HCT116 (cell line): ENCODE data around the gene CRYBG2. TPM values are rescaled to one million over a fixed set of nuclear protein-coding genes. Genes with fewer than 3 reads are reported as not detected.
A peak's percentile ranks its signal among the peaks of the same experiment; 100 is the strongest.

ENCODE experiments used
- ATAC-seq: fragments of 200-7000 bp; cut with Tn5 transposase; 2 replicates; pipeline ENCODE4 v1.9.1; 2020; ENCODE audit warnings: mild to moderate bottlenecking, moderate library complexity
- BruUV-seq: library from RNA; stranded (reverse); fragments of 400-500 nt; replicated peaks from 2 replicates; lab custom pipeline; 2021; lab: Mats Ljungman, UMichigan
- CTCF ChIA-PET: fragments of 300-600 bp; sonication (Branson Sonifier 250); formaldehyde crosslinking; loops from one replicate; lab custom pipeline; 2021; ENCODE audit warnings: antibody characterized with exemption; lab: Charles Lee
- POLR2A ChIA-PET: fragments of 300-600, 350-600 bp; sonication (Branson Sonifier 250); formaldehyde crosslinking; loops from one replicate; lab custom pipeline; 2021; ENCODE audit warnings: antibody characterized with exemption; lab: Charles Lee
- RAD21 ChIA-PET, 2 experiments: fragments of 300-600 bp; sonication (Branson Sonifier 250); formaldehyde crosslinking; loops; one replicate each; lab custom pipeline; 2023; ENCODE audit warnings: low total read pairs in 2 of 2; ENCODE audit not compliant: uncharacterized antibody in 2 of 2, unreplicated experiment in 2 of 2, low non-redundant PET in 1 of 2; lab: Charles Lee
- DNase-seq: peaks from one replicate; pipeline ENCODE4 v3.0.0-alpha.2; 2010; ENCODE audit warnings: low read depth, low spot score
- H2AFZ ChIP-seq: fragments of 200-600 bp; shearing (Covaris generic), sonication (generic); 2 replicates; pipeline ENCODE4 v1.6.1; 2017; ENCODE audit warnings: low read depth, mixed run types, mixed read lengths, antibody characterized with exemption, low read length; ENCODE audit not compliant: poor library complexity, severe bottlenecking
- H3K27ac ChIP-seq: 2 replicates; pipeline ENCODE4 v1.5.1; 2012; ENCODE audit warnings: low read depth, low read length
- H3K27me3 ChIP-seq: fragments of 200-600 bp; sonication (generic); 2 replicates; pipeline ENCODE4 v1.6.1; 2016; ENCODE audit warnings: mixed run types, low read length, mixed read lengths; ENCODE audit not compliant: insufficient read depth
- H3K36me3 ChIP-seq, 2 experiments: fragments of 200-500 bp in 1 of 2; fragments of 200-600 bp in 1 of 2; sonication (Bioruptor generic) in 1 of 2; sonication (generic) in 1 of 2; 2 replicates each; pipeline versions ENCODE4 v1.5.1 to v1.6.1; 2014 to 2016; ENCODE audit warnings: low read length in 2 of 2, inconsistent platforms in 1 of 2, mixed read lengths in 1 of 2, mixed run types in 1 of 2; ENCODE audit not compliant: insufficient read depth in 2 of 2, control insufficient read depth in 1 of 2
- H3K4me1 ChIP-seq, 2 experiments: fragments of 200-600 bp in 1 of 2; sonication (generic) in 1 of 2; 2 replicates each; pipeline versions ENCODE4 v1.5.1 to v1.6.1; 2012 to 2017; ENCODE audit warnings: low read length in 2 of 2, inconsistent platforms in 1 of 2, mild to moderate bottlenecking in 1 of 2, mixed read lengths in 1 of 2, mixed run types in 1 of 2, moderate library complexity in 1 of 2; ENCODE audit not compliant: insufficient read depth in 2 of 2, control insufficient read depth in 1 of 2
- H3K4me2 ChIP-seq: fragments of 200-600 bp; sonication (generic); 2 replicates; pipeline ENCODE4 v1.6.1; 2017; ENCODE audit warnings: mixed run types, low read length, mixed read lengths
- H3K4me3 ChIP-seq, 2 experiments: fragments of 200-600 bp in 1 of 2; sonication (generic) in 1 of 2; replicated peaks in 1 of 2; 2 replicates each; pipeline ENCODE4 v1.5.1; 2011 to 2016; ENCODE audit warnings: low read length in 2 of 2, control low read depth in 1 of 2, low read depth in 1 of 2, mild to moderate bottlenecking in 1 of 2, mixed read lengths in 1 of 2, mixed run types in 1 of 2
- H3K79me2 ChIP-seq: fragments of 200-600 bp; sonication (generic); 2 replicates; pipeline ENCODE4 v1.6.1; 2017; ENCODE audit warnings: mild to moderate bottlenecking, mixed run types, low read length, moderate library complexity, mixed read lengths; ENCODE audit not compliant: insufficient read depth
- H3K9ac ChIP-seq: fragments of 200-600 bp; sonication (generic); 2 replicates; pipeline ENCODE4 v1.6.1; 2016; ENCODE audit warnings: low read length, mixed read lengths
- H3K9me2 ChIP-seq: fragments of 200-600 bp; sonication (generic), shearing (Covaris generic); 2 replicates; pipeline ENCODE4 v1.6.1; 2017; ENCODE audit warnings: mixed run types, mild to moderate bottlenecking, moderate library complexity; ENCODE audit not compliant: insufficient read depth
- H3K9me3 ChIP-seq, 2 experiments: fragments of 200-500 bp in 1 of 2; fragments of 200-600 bp in 1 of 2; sonication (Bioruptor generic) in 1 of 2; sonication (generic) in 1 of 2; 2 replicates each; pipeline ENCODE4 v1.6.1; 2014 to 2017; ENCODE audit warnings: low read length in 2 of 2, mixed read lengths in 2 of 2, inconsistent platforms in 1 of 2, low read depth in 1 of 2, mild to moderate bottlenecking in 1 of 2, mixed run types in 1 of 2, moderate library complexity in 1 of 2; ENCODE audit not compliant: control insufficient read depth in 1 of 2, insufficient read depth in 1 of 2
- H4K20me1 ChIP-seq: fragments of 200-600 bp; sonication (generic), shearing (Covaris generic); 2 replicates; pipeline ENCODE4 v1.6.1; 2017; ENCODE audit warnings: mixed run types, mild to moderate bottlenecking, moderate library complexity; ENCODE audit not compliant: insufficient read depth
- CBX3 ChIP-seq: IDR thresholded peaks from 2 replicates; pipeline ENCODE4 v1.6.1; 2012; ENCODE audit warnings: low read depth
- CEBPB ChIP-seq: IDR thresholded peaks from 2 replicates; pipeline ENCODE4 v1.6.1; 2012; ENCODE audit warnings: low read depth
- EZH2 ChIP-seq: fragments of 200-600 bp; sonication (generic); IDR thresholded peaks from 2 replicates; pipeline ENCODE4 v1.6.1; 2017; ENCODE audit warnings: antibody characterized with exemption, mixed run types
- EZH2phosphoT487 ChIP-seq: fragments of 200-600 bp; IDR thresholded peaks from 2 replicates; pipeline ENCODE4 v1.6.1; 2018; ENCODE audit warnings: antibody characterized with exemption, borderline replicate concordance
- POLR2AphosphoS5 ChIP-seq: IDR thresholded peaks from 2 replicates; pipeline ENCODE4 v1.6.1; 2011; ENCODE audit warnings: mild to moderate bottlenecking, low read depth, low read length, moderate library complexity
- RAD21 ChIP-seq: IDR thresholded peaks from 2 replicates; pipeline ENCODE4 v1.6.1; 2012; ENCODE audit warnings: low read depth, mild to moderate bottlenecking
- SRF ChIP-seq: IDR thresholded peaks from 2 replicates; pipeline ENCODE4 v1.6.1; 2012; ENCODE audit warnings: low read depth
- ZNF274 ChIP-seq: fragments of 200-500 bp; sonication (Bioruptor generic); IDR thresholded peaks from 2 replicates; pipeline ENCODE4 v1.6.1; 2014; ENCODE audit warnings: mild to moderate bottlenecking, low read depth, low read length, inconsistent platforms
- intact Hi-C: fragments of 100-400 bp; cut with micrococcal nuclease; formaldehyde crosslinking; loops from 2 replicates; pipeline ENCODE4 v1.10.0; 2022
- total RNA-seq: library from RNA; stranded (reverse); gene quantifications from one replicate; pipeline ENCODE4 v1.2.1, GENCODE V29; 2021; ENCODE audit not compliant: unreplicated experiment
- TF ChIP-seq, protein P1 (sequence below): IDR thresholded peaks from 2 replicates; pipeline ENCODE4 v1.6.1; 2012
- TF ChIP-seq, protein P2 (sequence below), 3 experiments: fragments of 200-600 bp in 1 of 3; sonication (generic) in 1 of 3; IDR thresholded peaks in 2 of 3; conservative IDR thresholded peaks in 1 of 3; 2 replicates each; pipeline ENCODE4 v1.5.1; 2012 to 2017; ENCODE audit warnings: low read depth in 2 of 3, low read length in 2 of 3, antibody characterized with exemption in 1 of 3, borderline replicate concordance in 1 of 3, control low read depth in 1 of 3, mild to moderate bottlenecking in 1 of 3, mixed read lengths in 1 of 3, mixed run types in 1 of 3, moderate library complexity in 1 of 3; ENCODE audit not compliant: insufficient read depth in 1 of 3
- TF ChIP-seq, protein P3 (sequence below): IDR thresholded peaks from 2 replicates; pipeline ENCODE4 v1.6.1; 2012

Gene CRYBG2
- total RNA-seq, 1 experiment from 2014 or later: 10.5 TPM

- TF ChIP-seq RAD21 (no peak), POLR2AphosphoS5 (no peak), ZNF274 (no peak)
- TF ChIP-seq, protein P1, sequence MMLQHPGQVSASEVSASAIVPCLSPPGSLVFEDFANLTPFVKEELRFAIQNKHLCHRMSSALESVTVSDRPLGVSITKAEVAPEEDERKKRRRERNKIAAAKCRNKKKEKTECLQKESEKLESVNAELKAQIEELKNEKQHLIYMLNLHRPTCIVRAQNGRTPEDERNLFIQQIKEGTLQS: no peak
- TF ChIP-seq, protein P2, sequence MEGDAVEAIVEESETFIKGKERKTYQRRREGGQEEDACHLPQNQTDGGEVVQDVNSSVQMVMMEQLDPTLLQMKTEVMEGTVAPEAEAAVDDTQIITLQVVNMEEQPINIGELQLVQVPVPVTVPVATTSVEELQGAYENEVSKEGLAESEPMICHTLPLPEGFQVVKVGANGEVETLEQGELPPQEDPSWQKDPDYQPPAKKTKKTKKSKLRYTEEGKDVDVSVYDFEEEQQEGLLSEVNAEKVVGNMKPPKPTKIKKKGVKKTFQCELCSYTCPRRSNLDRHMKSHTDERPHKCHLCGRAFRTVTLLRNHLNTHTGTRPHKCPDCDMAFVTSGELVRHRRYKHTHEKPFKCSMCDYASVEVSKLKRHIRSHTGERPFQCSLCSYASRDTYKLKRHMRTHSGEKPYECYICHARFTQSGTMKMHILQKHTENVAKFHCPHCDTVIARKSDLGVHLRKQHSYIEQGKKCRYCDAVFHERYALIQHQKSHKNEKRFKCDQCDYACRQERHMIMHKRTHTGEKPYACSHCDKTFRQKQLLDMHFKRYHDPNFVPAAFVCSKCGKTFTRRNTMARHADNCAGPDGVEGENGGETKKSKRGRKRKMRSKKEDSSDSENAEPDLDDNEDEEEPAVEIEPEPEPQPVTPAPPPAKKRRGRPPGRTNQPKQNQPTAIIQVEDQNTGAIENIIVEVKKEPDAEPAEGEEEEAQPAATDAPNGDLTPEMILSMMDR (IDR thresholded peaks at IDR 0.05 in 2 of 3, conservative IDR thresholded peaks at IDR 0.05 in 1 of 3; ENCODE audit: borderline replicate concordance in 1 of 3, insufficient read depth in 1 of 3, low read depth in 2 of 3, low read length in 2 of 3): no peak
- TF ChIP-seq, protein P3, sequence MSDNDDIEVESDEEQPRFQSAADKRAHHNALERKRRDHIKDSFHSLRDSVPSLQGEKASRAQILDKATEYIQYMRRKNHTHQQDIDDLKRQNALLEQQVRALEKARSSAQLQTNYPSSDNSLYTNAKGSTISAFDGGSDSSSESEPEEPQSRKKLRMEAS: no peak
Observed at GRCh38 chr1:26345718-26346117, 8.2 kb downstream of the CRYBG2 start (continued).

DNA sequence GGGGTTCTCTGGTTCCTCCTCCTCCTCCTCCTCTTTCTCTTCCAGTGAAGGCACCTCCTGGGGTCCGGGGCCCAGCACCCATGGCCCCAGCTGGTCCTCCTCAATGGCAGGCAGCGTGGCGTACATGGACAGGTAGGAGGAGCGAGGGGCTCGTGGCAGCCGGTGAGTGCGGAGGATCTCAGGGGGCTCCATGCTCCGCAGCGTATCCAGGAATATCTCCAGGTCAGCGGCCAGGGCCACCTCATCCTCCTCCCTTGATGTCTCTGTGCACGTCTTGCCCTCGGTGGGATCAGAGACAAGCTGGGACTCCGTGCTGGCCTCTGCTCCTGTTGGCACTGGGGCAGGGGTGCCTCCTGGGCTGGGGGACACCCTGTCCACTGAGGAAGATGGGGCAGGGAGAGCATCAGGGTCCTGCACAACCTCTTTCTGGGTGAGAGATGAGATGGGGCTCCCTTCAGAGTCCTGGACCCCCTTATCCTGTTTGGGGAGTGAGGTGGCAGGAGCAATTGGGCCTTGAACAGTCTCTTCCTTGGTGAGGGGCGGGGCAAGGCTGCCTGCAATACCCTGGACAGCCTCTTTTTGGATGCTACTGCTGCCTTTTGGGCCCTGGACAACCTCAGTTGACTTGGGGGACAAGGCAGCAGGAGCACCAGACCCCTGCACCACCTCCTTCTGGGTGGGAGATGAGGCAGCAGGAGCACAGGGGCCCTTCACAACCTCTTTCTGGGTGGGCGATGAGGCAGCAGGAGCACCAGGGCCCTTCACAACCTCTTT lies 9.6 kb downstream of the CRYBG2 start:
- no peaks in the 10 kb centered on the region for H3K9me3 ChIP-seq
- no peak overlapping the region for H3K4me2 ChIP-seq
- no peak overlapping the region for H3K4me3 ChIP-seq
- ChIA-PET CTCF (no interaction called here), POLR2A (no interaction called here)
- ATAC-seq: peak; percentile 64
- no peaks in the 10 kb centered on the region for H3K36me3 ChIP-seq
- no peak overlapping the region for H2AFZ ChIP-seq
- H3K27me3 ChIP-seq: no peaks in the 10 kb centered on the region
- no peaks in the 10 kb centered on the region for H3K79me2 ChIP-seq
- no peaks in the 10 kb centered on the region for H4K20me1 ChIP-seq
- H3K9me2 ChIP-seq: no peaks in the 10 kb centered on the region
- TF ChIP-seq CBX3 (no peak), SRF (no peak), POLR2AphosphoS5 (no peak), CEBPB (no peak), EZH2phosphoT487 (no peak), EZH2 (no peak)
- TF ChIP-seq, all 23 proteins: peak for 0
- RAD21 ChIA-PET: no interaction called here
- intact Hi-C loops: no loop called here
- no TSS peak for BruUV-seq
- Histone ChIP-seq H3K9ac (no peak overlapping the region), H3K27ac (no peak overlapping the region), H3K4me1 (peaks cover 2 to 6% of the 10 kb centered on the region in 2 experiments; a peak in 3 of 4 replicates)
- DNase-seq: no peak
